ENCODE measurements around the gene FBN2. TPM values are rescaled to one million over a fixed set of nuclear protein-coding genes. Genes with fewer than 3 reads are reported as not detected.

Gene FBN2
- polyA plus RNA-seq, 1 experiment = 157 TPM

DNA sequence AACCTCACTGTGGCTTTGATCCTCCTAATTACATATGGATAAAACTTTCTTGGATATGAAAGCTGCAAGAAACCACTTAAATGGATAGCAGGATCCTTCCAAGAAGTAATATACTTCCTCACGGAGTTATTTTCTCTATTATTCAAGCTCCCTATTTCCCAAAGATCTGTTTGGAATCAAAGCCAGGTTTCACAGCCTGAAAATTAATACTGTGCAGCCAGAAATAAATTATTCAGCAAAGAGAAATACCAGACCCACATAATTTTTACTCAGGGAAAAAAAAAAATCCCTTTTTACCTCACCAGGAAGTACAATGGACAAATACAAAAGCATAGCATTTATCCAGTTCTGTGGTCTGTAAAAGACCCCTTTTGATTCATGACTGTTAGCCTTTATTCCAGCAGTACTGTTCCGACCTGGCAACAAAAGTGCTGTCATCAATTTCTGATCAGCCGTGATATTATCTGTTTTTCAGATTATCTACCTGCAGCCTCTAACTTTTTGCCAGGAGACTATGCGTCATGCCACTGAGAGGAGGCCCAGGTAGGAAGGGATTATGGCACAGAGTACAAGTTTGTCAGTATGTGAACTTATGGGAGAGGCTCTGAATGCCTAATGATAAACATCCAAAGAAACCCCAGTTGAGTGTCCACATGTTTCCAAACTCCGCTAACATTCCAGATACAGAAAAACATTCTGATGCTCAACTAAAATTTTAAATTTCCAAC, 57.0 kb downstream of the FBN2 start:
- no peak for DNase-seq (ENCODE audit: low read depth)
- ChIA-PET POLR2A (no interaction called here), CTCF (no interaction called here)
- H3K27me3 ChIP-seq (ENCODE audit: control insufficient read depth, insufficient read depth, low read length) = no peaks in the 10 kb centered on the region
- TF ChIP-seq, protein P1, sequence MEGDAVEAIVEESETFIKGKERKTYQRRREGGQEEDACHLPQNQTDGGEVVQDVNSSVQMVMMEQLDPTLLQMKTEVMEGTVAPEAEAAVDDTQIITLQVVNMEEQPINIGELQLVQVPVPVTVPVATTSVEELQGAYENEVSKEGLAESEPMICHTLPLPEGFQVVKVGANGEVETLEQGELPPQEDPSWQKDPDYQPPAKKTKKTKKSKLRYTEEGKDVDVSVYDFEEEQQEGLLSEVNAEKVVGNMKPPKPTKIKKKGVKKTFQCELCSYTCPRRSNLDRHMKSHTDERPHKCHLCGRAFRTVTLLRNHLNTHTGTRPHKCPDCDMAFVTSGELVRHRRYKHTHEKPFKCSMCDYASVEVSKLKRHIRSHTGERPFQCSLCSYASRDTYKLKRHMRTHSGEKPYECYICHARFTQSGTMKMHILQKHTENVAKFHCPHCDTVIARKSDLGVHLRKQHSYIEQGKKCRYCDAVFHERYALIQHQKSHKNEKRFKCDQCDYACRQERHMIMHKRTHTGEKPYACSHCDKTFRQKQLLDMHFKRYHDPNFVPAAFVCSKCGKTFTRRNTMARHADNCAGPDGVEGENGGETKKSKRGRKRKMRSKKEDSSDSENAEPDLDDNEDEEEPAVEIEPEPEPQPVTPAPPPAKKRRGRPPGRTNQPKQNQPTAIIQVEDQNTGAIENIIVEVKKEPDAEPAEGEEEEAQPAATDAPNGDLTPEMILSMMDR (IDR thresholded peaks at IDR 0.05; ENCODE audit: insufficient read depth, low read depth, low read length) = no peak
- H3K4me3 ChIP-seq (ENCODE audit: low read depth, low read length) = no peak overlapping the region
- H3K36me3 ChIP-seq (ENCODE audit: control insufficient read depth, insufficient read depth, low read length) = peaks cover 4% of the 10 kb centered on the region; the same call in 1 of the 2 replicates

DNA sequence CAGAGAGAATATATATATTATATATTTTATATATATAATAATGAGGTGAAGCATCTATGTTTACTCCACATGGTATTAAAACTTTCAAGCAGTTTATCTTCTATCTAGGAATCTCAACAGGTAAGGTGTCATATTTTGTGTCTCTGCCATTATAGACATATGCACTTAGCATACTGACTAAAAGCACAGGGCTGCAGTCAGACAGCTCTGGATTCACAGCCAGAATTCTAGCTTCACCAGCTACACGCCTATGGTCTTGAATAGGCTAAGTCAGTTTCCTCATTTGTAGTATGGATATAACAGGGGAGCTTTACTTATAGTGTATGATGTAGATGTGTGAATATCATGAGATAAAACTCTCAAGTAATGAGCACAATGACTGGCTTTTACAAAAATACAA, 57.9 kb downstream of the FBN2 start:
- DNase-seq (ENCODE audit: low read depth) = no peak
- Histone ChIP-seq H3K36me3 (ENCODE audit: control insufficient read depth, insufficient read depth, low read length) (peaks cover 4% of the 10 kb centered on the region; the same call in 1 of the 2 replicates), H3K27me3 (ENCODE audit: control insufficient read depth, insufficient read depth, low read length) (no peaks in the 10 kb centered on the region), H3K4me3 (ENCODE audit: low read depth, low read length) (no peak overlapping the region)
- TF ChIP-seq, protein P1 (IDR thresholded peaks at IDR 0.05; ENCODE audit: insufficient read depth, low read depth, low read length) = no peak
- ChIA-PET POLR2A (no interaction called here), CTCF (no interaction called here)

DNA sequence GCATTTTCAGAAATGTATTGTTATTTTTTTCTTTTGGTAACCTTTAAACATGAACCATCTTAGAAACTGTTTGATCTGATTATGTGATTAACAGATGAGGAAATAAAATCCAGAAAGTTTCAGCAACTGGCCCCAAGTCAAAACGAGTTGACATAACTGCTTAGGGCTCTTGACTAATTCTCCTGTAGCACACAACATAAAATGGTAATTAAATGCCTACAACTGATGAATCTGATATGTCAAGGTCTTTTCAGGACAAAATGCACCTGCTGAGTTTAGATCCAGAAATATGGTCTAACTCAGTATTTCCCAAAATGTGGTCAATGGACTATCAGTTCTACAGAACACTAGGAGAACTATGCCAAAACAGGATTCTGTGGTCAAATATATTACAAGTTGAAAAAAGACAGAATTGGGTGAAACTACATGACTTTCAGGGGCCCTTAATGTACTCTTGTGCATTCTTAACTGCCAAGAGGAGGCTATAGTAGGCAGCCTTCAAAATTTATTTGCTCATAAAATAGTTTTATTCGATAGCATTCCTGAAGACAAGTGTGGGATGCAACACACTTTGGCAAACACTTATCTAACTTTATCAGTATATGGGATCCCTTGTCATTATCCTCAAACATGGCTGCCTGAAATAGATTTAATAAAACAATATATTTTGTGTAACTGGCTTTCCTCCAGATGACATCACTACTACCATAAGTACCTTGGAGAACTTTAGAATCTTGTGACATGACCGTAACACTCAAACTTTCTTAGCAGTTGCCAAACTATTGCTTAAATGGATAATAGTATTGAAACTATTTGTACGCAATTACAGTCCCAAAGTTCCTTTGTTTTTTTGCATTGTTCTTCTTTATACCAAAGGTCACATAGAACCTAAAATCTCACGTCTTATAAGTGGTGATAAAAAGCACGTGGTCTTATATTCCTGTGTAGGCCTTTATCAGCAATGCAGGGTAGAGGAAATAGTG, 59.4 kb downstream of the FBN2 start:
- H3K27me3 ChIP-seq (ENCODE audit: control insufficient read depth, insufficient read depth, low read length) = no peaks in the 10 kb centered on the region
- H3K4me3 ChIP-seq (ENCODE audit: low read depth, low read length) = no peak overlapping the region
- no peak for DNase-seq (ENCODE audit: low read depth)
- peaks cover 4% of the 10 kb centered on the region; the same call in 1 of the 2 replicates for H3K36me3 ChIP-seq (ENCODE audit: control insufficient read depth, insufficient read depth, low read length)
- CTCF ChIA-PET = interaction anchor here (0.8 kb wide), 1 partner anchor 20 kb away, joined by 3 read pairs; no protein-coding TSS in a partner anchor
- POLR2A ChIA-PET = no interaction called here
- TF ChIP-seq, protein P1 (IDR thresholded peaks at IDR 0.05; ENCODE audit: insufficient read depth, low read depth, low read length) = no peak

DNA sequence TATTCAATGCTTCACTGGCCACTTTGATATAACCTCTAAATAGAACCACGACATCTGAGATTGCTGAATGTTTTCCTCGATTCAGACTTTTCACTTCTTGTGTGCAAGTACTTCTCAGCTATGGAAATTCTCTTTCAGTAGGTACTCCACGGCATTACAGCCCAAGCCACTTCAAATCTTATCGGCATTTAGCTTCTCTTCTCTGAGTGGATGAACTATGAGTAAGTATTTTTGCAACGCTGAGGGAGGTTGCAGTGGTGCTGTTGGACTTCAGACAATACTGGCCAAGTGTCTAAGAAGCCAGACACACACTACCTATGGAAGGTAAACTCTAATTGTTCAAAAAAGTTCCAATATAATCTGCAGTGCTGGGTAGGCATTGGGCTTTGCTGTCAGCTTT, 60.1 kb downstream of the FBN2 start:
- CTCF ChIA-PET = interaction anchor here (0.8 kb wide), 1 partner anchor 21 kb away, joined by 3 read pairs; no protein-coding TSS in a partner anchor
- no peaks in the 10 kb centered on the region for H3K27me3 ChIP-seq (ENCODE audit: control insufficient read depth, insufficient read depth, low read length)

More for the DNA sequence above, 60.1 kb downstream of the FBN2 start:
- H3K36me3 ChIP-seq (ENCODE audit: control insufficient read depth, insufficient read depth, low read length) = peaks cover 3% of the 10 kb centered on the region; the same call in 1 of the 2 replicates
- H3K4me3 ChIP-seq (ENCODE audit: low read depth, low read length) = no peak overlapping the region
- POLR2A ChIA-PET = no interaction called here
- TF ChIP-seq, protein P1 (IDR thresholded peaks at IDR 0.05; ENCODE audit: insufficient read depth, low read depth, low read length) = no peak
- no peak for DNase-seq (ENCODE audit: low read depth)
